Activated naive CD8-positive, alpha-beta T cell treated with anti-CD3 and anti-CD28 coated beads, Interleukin-2, amount 10 ng/mL, durations not matched to agents 7 days and 5 days (primary cell): Measurements from ENCODE around the gene POLE2. TPM values are rescaled to one million over a fixed set of nuclear protein-coding genes. Genes with fewer than 3 reads are reported as not detected.
"Not testable (repeated sequence)": the region's sequence is repeated elsewhere in the genome, so short reads cannot be mapped to it uniquely, and the experiment has no call there.

Source experiments
- ATAC-seq: fragments of 150-1000 bp; cut with Tn5 transposase; one replicate; pipeline ENCODE4 v1.10.0; 2021; ENCODE audit warnings: low read depth, moderate library complexity
- POLR2A ChIA-PET: fragments of 350-600 bp; sonication (Branson Sonifier 250); formaldehyde crosslinking; loops from one replicate; lab custom pipeline; 2021; ENCODE audit warnings: antibody characterized with exemption; lab: Charles Lee
- DNase-seq: peaks from one replicate; pipeline ENCODE4 v3.0.0; 2021
- H3K27ac Mint-ChIP-seq: one replicate; pipeline ENCODE4 v1.8.0; 2022; ENCODE audit warnings: mild to moderate bottlenecking, mixed read lengths
- H3K27me3 Mint-ChIP-seq: one replicate; pipeline ENCODE4 v1.8.0; 2022; ENCODE audit warnings: mild to moderate bottlenecking, moderate library complexity, mixed read lengths
- H3K36me3 Mint-ChIP-seq: one replicate; pipeline ENCODE4 v1.8.0; 2021; ENCODE audit warnings: mild to moderate bottlenecking, mixed read lengths
- H3K4me1 Mint-ChIP-seq: one replicate; pipeline ENCODE4 v1.8.0; 2021; ENCODE audit warnings: mixed read lengths
- H3K4me3 Mint-ChIP-seq: one replicate; pipeline ENCODE4 v1.8.0; 2022; ENCODE audit warnings: mild to moderate bottlenecking, moderate library complexity, mixed read lengths
- H3K9me3 Mint-ChIP-seq: one replicate; pipeline ENCODE4 v1.8.0; 2021; ENCODE audit warnings: mixed read lengths
- total RNA-seq, 2 experiments: library from RNA; stranded (reverse); gene quantifications; one replicate each; pipeline ENCODE4 v1.2.3, GENCODE V29; 2021

Gene POLE2
- total RNA-seq, 2 experiments from 2014 or later, result 24.0 to 25.5 TPM

DNA sequence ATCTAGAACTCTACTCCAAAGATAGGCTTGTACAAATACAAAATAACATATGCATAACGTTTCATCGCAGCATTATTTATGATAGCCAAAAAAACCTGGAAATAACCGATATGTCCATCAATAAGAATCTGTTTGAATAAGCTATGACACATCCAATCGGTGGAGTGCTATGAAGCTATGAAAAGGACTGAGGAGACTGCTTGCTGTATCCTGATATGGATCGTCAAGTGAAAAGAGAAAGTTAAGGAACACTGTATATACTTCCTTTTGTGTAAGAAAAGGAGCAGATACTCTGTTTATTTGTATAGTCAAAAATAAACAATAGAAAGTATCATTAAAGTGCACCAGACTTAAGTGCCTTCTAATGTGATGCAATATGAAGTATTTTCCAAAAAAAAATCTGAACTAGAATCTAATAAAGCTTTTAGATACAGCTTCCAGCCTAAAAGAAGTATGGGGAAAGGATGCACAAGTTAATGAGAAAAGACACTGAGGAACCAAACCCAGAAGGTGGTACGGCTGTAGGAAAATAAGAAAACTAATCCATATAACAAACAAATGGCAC lies 4.3 kb upstream of the POLE2 start:
- Mint-ChIP-seq H3K36me3 (peaks cover 3% of the 10 kb centered on the region), H3K4me3 (peak overlapping the region; percentile 84), H3K4me1 (peaks cover 17% of the 10 kb centered on the region), H3K27ac (peak overlapping the region; percentile 89), H3K9me3 (no peaks in the 10 kb centered on the region), H3K27me3 (no peaks in the 10 kb centered on the region)
- ATAC-seq, result no peak
- no peak for DNase-seq
- POLR2A ChIA-PET, result interaction anchor here (1.2 to 2.7 kb wide), 2 partner anchors 75 to 620 kb away, joined by 3 to 19 read pairs; partner anchors contain the start of genes DMAC2L, KLHDC2 and L2HGDH

DNA sequence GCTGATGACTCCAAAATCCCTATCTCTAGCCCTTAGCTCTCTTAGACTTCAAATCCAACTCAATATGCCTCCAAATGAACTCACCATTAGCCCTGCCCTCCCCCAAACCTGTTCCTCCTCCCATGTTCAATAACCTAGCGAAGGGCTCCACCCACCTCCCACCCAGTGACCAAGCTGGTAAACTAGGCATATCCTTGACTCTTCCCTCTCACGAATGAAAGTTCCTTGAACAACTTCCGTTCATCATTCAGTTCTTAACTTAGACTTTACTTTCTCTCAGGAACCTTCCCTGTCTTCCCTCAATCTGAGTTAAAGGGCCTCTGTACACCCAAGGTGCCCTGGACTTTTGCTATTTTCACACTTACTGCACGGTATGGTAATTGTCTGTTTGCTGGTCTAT lies 3.0 kb upstream of the POLE2 start:
- no peak overlapping the region for H3K27ac Mint-ChIP-seq
- no peak overlapping the region for H3K4me3 Mint-ChIP-seq

GRCh38 chr14:49688701-49689030 lies 652 bp upstream of the POLE2 start:
- no peaks in the 10 kb centered on the region for H3K9me3 Mint-ChIP-seq
- H3K4me3 Mint-ChIP-seq, result peak overlapping the region; percentile 92
- no peak for ATAC-seq
- H3K27ac Mint-ChIP-seq, result peak overlapping the region; percentile 86
- peaks cover 7% of the 10 kb centered on the region for H3K36me3 Mint-ChIP-seq
- DNase-seq, result no peak
- POLR2A ChIA-PET, result interaction anchor here (0.5 to 4.1 kb wide), 9 partner anchors 11 to 174 kb away, joined by 3 to 43 read pairs (median 4); partner anchors contain the start of genes DNAAF2, KLHDC2, LRR1 and RPS29
- peaks cover 33% of the 10 kb centered on the region for H3K4me1 Mint-ChIP-seq
- no peaks in the 10 kb centered on the region for H3K27me3 Mint-ChIP-seq

More for the DNA sequence above, 3.0 kb upstream of the POLE2 start:
- no peak for ATAC-seq
- Mint-ChIP-seq H3K9me3 (no peaks in the 10 kb centered on the region), H3K4me1 (peaks cover 28% of the 10 kb centered on the region), H3K36me3 (peaks cover 4% of the 10 kb centered on the region), H3K27me3 (no peaks in the 10 kb centered on the region)
- POLR2A ChIA-PET, result interaction anchor here (1.7 kb wide), 1 partner anchor 76 kb away, joined by 7 read pairs; the partner anchor contains the start of gene KLHDC2
- no peak for DNase-seq

- Mint-ChIP-seq H3K4me1 (peaks cover 27% of the 10 kb centered on the region), H3K27ac (no peak overlapping the region), H3K4me3 (peak overlapping the region; percentile 92), H3K36me3 (peaks cover 16% of the 10 kb centered on the region), H3K9me3 (no peaks in the 10 kb centered on the region), H3K27me3 (no peaks in the 10 kb centered on the region)
- DNase-seq (no peak), ATAC-seq (no peak)
- POLR2A ChIA-PET, result interaction anchor here (0.6 to 4.1 kb wide), 2 partner anchors 21 to 82 kb away, joined by 5 to 43 read pairs; partner anchors contain the start of gene KLHDC2
These were observed 1.6 kb downstream of the POLE2 start for GRCh38 chr14:49686425-49686824.

GRCh38 chr14:49679271-49679670 lies 8.7 kb downstream of the POLE2 start:
- DNase-seq (no peak), ATAC-seq (no peak)
- Mint-ChIP-seq H3K4me3 (no peak overlapping the region), H3K27ac (no peak overlapping the region), H3K27me3 (no peaks in the 10 kb centered on the region), H3K9me3 (no peaks in the 10 kb centered on the region), H3K4me1 (peaks cover 6% of the 10 kb centered on the region), H3K36me3 (peaks cover 47% of the 10 kb centered on the region)
- POLR2A ChIA-PET, result interaction anchor here (1.9 kb wide), 1 partner anchor 88 kb away, joined by 5 read pairs; the partner anchor contains the start of gene KLHDC2

DNA sequence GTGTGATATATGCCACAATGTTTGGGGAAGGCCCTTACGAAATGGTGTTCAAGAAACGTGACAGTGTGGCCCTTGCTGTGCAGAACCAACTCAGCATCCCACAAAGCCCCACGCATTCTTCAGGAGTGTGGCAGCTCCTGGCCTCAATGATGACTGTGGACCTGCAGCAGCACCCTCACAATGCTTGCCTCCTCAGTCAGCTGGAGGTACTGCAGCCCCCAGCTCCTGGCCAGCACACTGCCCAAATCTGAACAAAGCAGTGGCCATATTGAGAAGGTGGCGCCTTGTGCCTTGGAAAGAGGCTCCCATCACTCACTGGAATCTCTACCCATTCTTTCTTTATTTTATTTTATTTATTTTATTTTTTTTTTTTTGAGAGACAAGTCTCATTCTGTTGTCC lies 10.4 kb downstream of the POLE2 start:
- peaks cover 5% of the 10 kb centered on the region for H3K4me1 Mint-ChIP-seq
- no peaks in the 10 kb centered on the region for H3K9me3 Mint-ChIP-seq
- H3K36me3 Mint-ChIP-seq, result peaks cover 58% of the 10 kb centered on the region
- H3K27ac Mint-ChIP-seq, result no peak overlapping the region
- no peaks in the 10 kb centered on the region for H3K27me3 Mint-ChIP-seq
- ATAC-seq (no peak), DNase-seq (no peak)
- POLR2A ChIA-PET, result interaction anchor here (1.3 to 1.9 kb wide), 2 partner anchors 10 to 90 kb away, joined by 4 to 5 read pairs; partner anchors contain the start of genes KLHDC2 and POLE2
- H3K4me3 Mint-ChIP-seq, result no peak overlapping the region

- H3K4me1 Mint-ChIP-seq, result peaks cover 6% of the 10 kb centered on the region
- DNase-seq, result no peak
- POLR2A ChIA-PET, result no interaction called here
- H3K36me3 Mint-ChIP-seq, result peaks cover 54% of the 10 kb centered on the region
- H3K27me3 Mint-ChIP-seq, result no peaks in the 10 kb centered on the region
- ATAC-seq, result no peak
- no peak overlapping the region for H3K27ac Mint-ChIP-seq
- H3K4me3 Mint-ChIP-seq, result no peak overlapping the region
- no peaks in the 10 kb centered on the region for H3K9me3 Mint-ChIP-seq
These were observed 14.4 kb downstream of the POLE2 start for GRCh38 chr14:49673586-49673985.

DNA sequence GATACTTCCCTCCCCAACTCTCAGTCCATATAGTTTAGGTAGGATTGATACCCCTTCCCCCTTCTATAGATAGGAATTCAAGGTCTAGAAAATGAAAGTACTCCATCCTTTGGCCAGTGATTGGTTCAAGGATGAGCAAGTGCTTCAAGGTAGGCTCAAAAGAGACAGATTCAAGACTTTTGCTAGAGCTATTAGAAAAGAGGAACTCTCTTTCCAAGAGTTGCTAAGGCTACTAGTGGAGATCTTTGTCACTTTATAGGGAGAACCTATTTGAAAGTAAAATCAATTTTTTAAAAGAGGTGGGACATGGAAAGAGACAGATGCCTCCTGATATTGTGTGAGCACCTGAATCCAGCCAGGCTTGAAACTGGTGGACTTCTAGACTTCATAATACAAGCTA lies 17.5 kb downstream of the POLE2 start:
- no peak for DNase-seq
- Mint-ChIP-seq H3K27me3 (no peaks in the 10 kb centered on the region), H3K9me3 (no peaks in the 10 kb centered on the region), H3K4me3 (no peak overlapping the region), H3K36me3 (peaks cover 44% of the 10 kb centered on the region), H3K4me1 (peaks cover 6% of the 10 kb centered on the region), H3K27ac (no peak overlapping the region)
- POLR2A ChIA-PET, result no interaction called here
- ATAC-seq, result no peak

DNA sequence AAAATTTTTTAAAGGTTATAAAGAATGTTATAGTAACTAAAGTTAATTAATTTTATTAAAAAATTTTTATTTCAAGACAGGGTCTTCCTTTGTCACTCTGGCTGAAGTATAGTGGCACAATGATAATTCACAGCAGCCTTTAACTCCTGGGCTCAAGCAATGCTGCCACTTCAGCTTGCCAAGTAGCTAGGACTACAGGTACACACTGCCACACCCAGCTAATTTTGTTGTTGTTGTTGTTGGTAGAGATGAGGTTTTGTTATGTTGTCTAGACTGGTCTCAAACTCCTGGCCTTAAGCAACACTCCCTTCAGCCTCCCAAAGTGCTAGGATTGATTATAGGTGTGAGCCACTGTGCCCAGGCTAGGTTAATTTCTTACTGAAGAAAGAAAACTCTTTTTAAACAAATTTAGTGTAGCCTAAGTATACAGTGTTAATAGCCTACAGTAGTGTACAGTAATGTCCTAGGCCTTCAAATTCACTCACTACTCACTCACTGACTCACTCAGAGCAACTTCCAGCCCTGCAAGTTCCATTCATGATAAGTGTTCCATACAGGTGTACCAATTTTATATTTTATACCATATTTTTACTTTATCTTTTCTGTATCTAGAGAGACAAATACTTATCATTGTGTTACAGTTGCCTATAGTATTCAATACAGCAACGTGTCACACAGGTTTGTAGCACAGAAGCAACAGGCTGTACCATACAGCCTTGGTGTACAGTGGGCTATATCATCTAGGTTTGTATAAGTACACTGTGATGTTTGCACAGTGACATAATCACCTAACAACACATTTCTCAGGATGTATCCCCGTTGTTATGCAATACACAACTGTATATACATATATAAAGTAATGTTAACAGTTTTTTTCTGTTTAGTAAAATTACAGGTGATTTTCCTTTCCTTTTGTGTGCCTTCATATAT lies 28.2 kb downstream of the POLE2 start:
- no peak overlapping the region for H3K4me3 Mint-ChIP-seq
- POLR2A ChIA-PET, result no interaction called here
- H3K27me3 Mint-ChIP-seq, result no peaks in the 10 kb centered on the region
- H3K27ac Mint-ChIP-seq, result no peak overlapping the region
- no peak for ATAC-seq
- no peaks in the 10 kb centered on the region for H3K9me3 Mint-ChIP-seq
- peaks cover 9% of the 10 kb centered on the region for H3K36me3 Mint-ChIP-seq
- no peaks in the 10 kb centered on the region for H3K4me1 Mint-ChIP-seq
- no peak for DNase-seq

GRCh38 chr14:49657500-49657899 lies 30.5 kb downstream of the POLE2 start:
- not testable (repeated sequence) for DNase-seq, H3K27ac Mint-ChIP-seq, H3K27me3 Mint-ChIP-seq, H3K4me1 Mint-ChIP-seq, ATAC-seq, H3K9me3 Mint-ChIP-seq, H3K4me3 Mint-ChIP-seq
- POLR2A ChIA-PET, result interaction anchor here (0.7 kb wide), 1 partner anchor 31 kb away, joined by 3 read pairs; no protein-coding TSS in a partner anchor
- H3K36me3 Mint-ChIP-seq, result peaks cover 13% of the 10 kb centered on the region

GRCh38 chr14:49654511-49654910 lies 33.5 kb downstream of the POLE2 start:
- DNase-seq, result no peak
- no peaks in the 10 kb centered on the region for H3K9me3 Mint-ChIP-seq
- H3K36me3 Mint-ChIP-seq, result peaks cover 16% of the 10 kb centered on the region
- H3K27me3 Mint-ChIP-seq, result no peaks in the 10 kb centered on the region
- no peak for ATAC-seq
- H3K4me3 Mint-ChIP-seq, result no peak overlapping the region
- no peak overlapping the region for H3K27ac Mint-ChIP-seq
- no peaks in the 10 kb centered on the region for H3K4me1 Mint-ChIP-seq
- POLR2A ChIA-PET, result no interaction called here

- Mint-ChIP-seq H3K4me1 (no peaks in the 10 kb centered on the region), H3K9me3 (no peaks in the 10 kb centered on the region), H3K27me3 (no peaks in the 10 kb centered on the region), H3K36me3 (peaks cover 16% of the 10 kb centered on the region), H3K4me3 (no peak overlapping the region), H3K27ac (no peak overlapping the region)
- DNase-seq (no peak), ATAC-seq (no peak)
- POLR2A ChIA-PET, result no interaction called here
These were observed 34.5 kb downstream of the POLE2 start for GRCh38 chr14:49653508-49653907.

DNA sequence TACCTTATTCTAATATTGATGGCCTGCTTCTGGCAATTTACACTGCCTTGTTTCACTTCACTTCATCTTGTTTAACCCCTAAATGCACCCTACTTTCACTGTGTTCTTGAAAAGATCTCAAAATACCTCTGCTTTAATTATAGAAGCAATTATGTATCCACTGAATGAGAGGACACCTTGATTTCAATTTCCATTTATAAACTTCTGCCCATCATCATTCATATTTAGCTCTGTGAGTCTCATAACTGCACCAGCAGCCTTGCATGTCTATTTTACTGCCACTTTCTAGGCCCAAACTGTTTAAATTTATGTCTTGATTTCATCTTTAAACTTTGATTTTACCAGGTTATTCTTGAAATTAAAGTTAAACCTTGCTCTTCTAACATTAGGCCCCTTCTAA lies 45.9 kb downstream of the POLE2 start:
- H3K36me3 Mint-ChIP-seq, result peaks cover 28% of the 10 kb centered on the region
- H3K4me1 Mint-ChIP-seq, result peaks cover 30% of the 10 kb centered on the region
- H3K27ac Mint-ChIP-seq, result peak overlapping the region; percentile 50
- POLR2A ChIA-PET, result no interaction called here
- H3K4me3 Mint-ChIP-seq, result no peak overlapping the region
- H3K9me3 Mint-ChIP-seq, result no peaks in the 10 kb centered on the region
- H3K27me3 Mint-ChIP-seq, result no peaks in the 10 kb centered on the region
- DNase-seq (no peak), ATAC-seq (no peak)
